ENCODE results near the gene CIAO2A.

DNA sequence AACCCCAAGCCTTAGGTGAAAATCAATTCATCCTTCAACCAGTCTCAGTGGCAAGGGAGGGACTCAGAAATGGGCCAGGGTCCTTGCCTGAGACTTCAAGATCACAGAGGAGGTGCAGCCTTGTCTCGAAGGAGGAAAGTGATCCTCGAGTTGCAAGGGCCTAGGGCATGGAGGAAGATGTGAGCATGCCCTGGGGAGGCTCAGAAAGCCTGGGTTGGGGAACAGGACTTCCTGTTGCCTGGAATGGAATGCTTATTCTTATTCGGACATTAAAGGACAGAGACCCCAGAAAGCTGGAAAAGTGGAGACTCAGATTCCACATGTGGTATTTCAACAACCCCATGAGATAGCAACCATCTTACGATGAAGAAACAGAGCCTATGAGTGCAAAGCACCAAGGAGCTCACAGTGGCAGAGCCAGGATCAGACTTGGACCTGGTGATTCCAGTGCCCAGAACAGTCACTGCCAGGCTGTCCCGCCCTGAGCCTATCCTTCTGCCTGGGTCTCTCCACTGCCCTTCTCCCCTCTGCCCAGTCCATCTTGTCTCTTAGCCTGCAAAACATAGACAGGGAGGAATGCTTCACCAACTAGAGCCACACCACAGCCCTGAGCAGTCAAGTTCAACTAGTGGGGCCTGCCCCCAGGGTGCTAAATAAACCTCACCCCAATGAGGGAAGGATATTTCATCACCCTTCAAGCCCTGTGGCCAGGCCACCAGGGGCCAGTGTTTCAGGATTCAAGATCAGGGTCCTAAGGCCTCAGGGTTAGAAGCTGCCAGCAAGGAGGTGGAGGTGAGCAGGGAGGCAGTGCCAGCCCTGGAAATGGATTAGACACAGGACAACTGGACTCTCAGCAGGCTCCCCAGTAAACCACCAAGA lies 69.2 kb downstream of the CIAO2A start:
- TF ChIP-seq, protein P1, sequence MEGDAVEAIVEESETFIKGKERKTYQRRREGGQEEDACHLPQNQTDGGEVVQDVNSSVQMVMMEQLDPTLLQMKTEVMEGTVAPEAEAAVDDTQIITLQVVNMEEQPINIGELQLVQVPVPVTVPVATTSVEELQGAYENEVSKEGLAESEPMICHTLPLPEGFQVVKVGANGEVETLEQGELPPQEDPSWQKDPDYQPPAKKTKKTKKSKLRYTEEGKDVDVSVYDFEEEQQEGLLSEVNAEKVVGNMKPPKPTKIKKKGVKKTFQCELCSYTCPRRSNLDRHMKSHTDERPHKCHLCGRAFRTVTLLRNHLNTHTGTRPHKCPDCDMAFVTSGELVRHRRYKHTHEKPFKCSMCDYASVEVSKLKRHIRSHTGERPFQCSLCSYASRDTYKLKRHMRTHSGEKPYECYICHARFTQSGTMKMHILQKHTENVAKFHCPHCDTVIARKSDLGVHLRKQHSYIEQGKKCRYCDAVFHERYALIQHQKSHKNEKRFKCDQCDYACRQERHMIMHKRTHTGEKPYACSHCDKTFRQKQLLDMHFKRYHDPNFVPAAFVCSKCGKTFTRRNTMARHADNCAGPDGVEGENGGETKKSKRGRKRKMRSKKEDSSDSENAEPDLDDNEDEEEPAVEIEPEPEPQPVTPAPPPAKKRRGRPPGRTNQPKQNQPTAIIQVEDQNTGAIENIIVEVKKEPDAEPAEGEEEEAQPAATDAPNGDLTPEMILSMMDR (IDR thresholded peaks at IDR 0.05; ENCODE audit: poor library complexity): no peak
- no peak for TF ChIP-seq EZH2 (IDR thresholded peaks at IDR 0.05; ENCODE audit: borderline replicate concordance)
